ENCODE results near the gene PRKCH. TPM values are rescaled to one million over a fixed set of nuclear protein-coding genes. Genes with fewer than 3 reads are reported as not detected.

The PRKCH gene
- total RNA-seq, 1 experiment from 2014 or later: 18.3 TPM

- CTCF ChIA-PET: no interaction called here
- H3K27ac Mint-ChIP-seq (ENCODE audit: unreplicated experiment): no peak overlapping the region
- no peaks in the 10 kb centered on the region for H3K4me1 ChIP-seq
Observed at GRCh38 chr14:61472801-61473376, 151.5 kb downstream of the PRKCH start.

GRCh38 chr14:61474015-61474414 is 152.6 kb downstream of the PRKCH start:
- no peak overlapping the region for H3K4me3 Mint-ChIP-seq (ENCODE audit: unreplicated experiment)
- peaks cover 2% of the 10 kb centered on the region for H3K4me1 Mint-ChIP-seq (ENCODE audit: low read depth, unreplicated experiment)
- no peaks in the 10 kb centered on the region for H3K4me1 ChIP-seq
- H3K9me3 ChIP-seq: no peaks in the 10 kb centered on the region
- H3K27ac Mint-ChIP-seq (ENCODE audit: unreplicated experiment): no peak overlapping the region
- ChIA-PET CTCF (no interaction called here), POLR2A (no interaction called here)
- H3K27me3 Mint-ChIP-seq (ENCODE audit: insufficient read depth, unreplicated experiment): no peaks in the 10 kb centered on the region
- H3K9me3 Mint-ChIP-seq (ENCODE audit: unreplicated experiment): no peaks in the 10 kb centered on the region
- H3K36me3 ChIP-seq (ENCODE audit: control insufficient read depth, insufficient read depth, low read length): no peaks in the 10 kb centered on the region
- BruUV-seq (replicated peaks): no TSS peak
- H3K27me3 ChIP-seq (replicated peaks; ENCODE audit: control insufficient read depth, insufficient read depth, low read length): no peaks in the 10 kb centered on the region
- H3K4me3 ChIP-seq (ENCODE audit: low read depth, low read length): no peak overlapping the region
- peaks cover 5% of the 10 kb centered on the region for H3K36me3 Mint-ChIP-seq (ENCODE audit: insufficient read depth, unreplicated experiment)
- intact Hi-C loops (cut with micrococcal nuclease; ENCODE audit: unreplicated experiment): loop anchor here (2.0 kb wide), 2 partner anchors 63 to 85 kb away; no protein-coding TSS in a partner anchor
- DNase-seq: no peak
- TF ChIP-seq CTCF (IDR thresholded peaks at IDR 0.05; ENCODE audit: insufficient read depth in 1 of 2, low read depth in 1 of 2, low read length in 1 of 2, severe bottlenecking in 1 of 2, unreplicated experiment in 1 of 2): no peak

More at GRCh38 chr14:61472801-61473376, 151.5 kb downstream of the PRKCH start:
- Histone ChIP-seq H3K9me3 (no peaks in the 10 kb centered on the region), H3K4me3 (ENCODE audit: low read depth, low read length) (no peak overlapping the region), H3K27me3 (replicated peaks; ENCODE audit: control insufficient read depth, insufficient read depth, low read length) (no peaks in the 10 kb centered on the region), H3K36me3 (ENCODE audit: control insufficient read depth, insufficient read depth, low read length) (no peaks in the 10 kb centered on the region)
- no peak for TF ChIP-seq CTCF (IDR thresholded peaks at IDR 0.05; ENCODE audit: insufficient read depth in 1 of 2, low read depth in 1 of 2, low read length in 1 of 2, severe bottlenecking in 1 of 2, unreplicated experiment in 1 of 2)
- Mint-ChIP-seq H3K4me3 (ENCODE audit: unreplicated experiment) (no peak overlapping the region), H3K9me3 (ENCODE audit: unreplicated experiment) (no peaks in the 10 kb centered on the region), H3K4me1 (ENCODE audit: low read depth, unreplicated experiment) (no peaks in the 10 kb centered on the region), H3K27me3 (ENCODE audit: insufficient read depth, unreplicated experiment) (no peaks in the 10 kb centered on the region), H3K36me3 (ENCODE audit: insufficient read depth, unreplicated experiment) (peaks cover 5% of the 10 kb centered on the region)
- intact Hi-C loops (cut with micrococcal nuclease; ENCODE audit: unreplicated experiment): no loop called here
- no peak for DNase-seq
- POLR2A ChIA-PET: interaction anchor here (0.7 kb wide), 1 partner anchor 222 kb away, joined by 3 read pairs; the partner anchor contains the start of gene HIF1A
- no TSS peak for BruUV-seq (replicated peaks)

GRCh38 chr14:61474701-61475100 is 153.3 kb downstream of the PRKCH start:
- H3K4me1 Mint-ChIP-seq (ENCODE audit: low read depth, unreplicated experiment): peaks cover 6% of the 10 kb centered on the region
- no peaks in the 10 kb centered on the region for H3K27me3 Mint-ChIP-seq (ENCODE audit: insufficient read depth, unreplicated experiment)

More at GRCh38 chr14:61474701-61475100, 153.3 kb downstream of the PRKCH start:
- intact Hi-C loops (cut with micrococcal nuclease; ENCODE audit: unreplicated experiment): loop anchor here (2.0 to 5.0 kb wide), 4 partner anchors 62 to 363 kb away; partner anchors contain the start of gene HIF1A
- H3K9me3 Mint-ChIP-seq (ENCODE audit: unreplicated experiment): no peaks in the 10 kb centered on the region
- no peaks in the 10 kb centered on the region for H3K36me3 ChIP-seq (ENCODE audit: control insufficient read depth, insufficient read depth, low read length)
- H3K27ac Mint-ChIP-seq (ENCODE audit: unreplicated experiment): no peak overlapping the region
- H3K4me3 Mint-ChIP-seq (ENCODE audit: unreplicated experiment): no peak overlapping the region
- CTCF ChIA-PET: no interaction called here
- H3K9me3 ChIP-seq: no peaks in the 10 kb centered on the region
- H3K4me3 ChIP-seq (ENCODE audit: low read depth, low read length): no peak overlapping the region
- POLR2A ChIA-PET: no interaction called here
- peaks cover 5% of the 10 kb centered on the region for H3K36me3 Mint-ChIP-seq (ENCODE audit: insufficient read depth, unreplicated experiment)
- no peaks in the 10 kb centered on the region for H3K27me3 ChIP-seq (replicated peaks; ENCODE audit: control insufficient read depth, insufficient read depth, low read length)
- no peak for DNase-seq
- H3K4me1 ChIP-seq: no peaks in the 10 kb centered on the region
- no peak for TF ChIP-seq CTCF (IDR thresholded peaks at IDR 0.05; ENCODE audit: insufficient read depth in 1 of 2, low read depth in 1 of 2, low read length in 1 of 2, severe bottlenecking in 1 of 2, unreplicated experiment in 1 of 2)
- BruUV-seq (replicated peaks): no TSS peak
